Right lobe of liver (tissue), 4 donors: Measurements from ENCODE around the gene EXOC4.

Source experiments
- POLR2A ChIP-seq: fragments of 450-650 bp; IDR thresholded peaks from one replicate; pipeline ENCODE4 v1.6.1; 2017; ENCODE audit warnings: antibody characterized with exemption, mild to moderate bottlenecking
- TF ChIP-seq, protein P1 (sequence below), 4 donors: fragments of 200-600 bp in 3 of 4; fragments of 450-650 bp in 1 of 4; IDR thresholded peaks; one replicate each; pipeline versions ENCODE4 v1.5.1 to v1.8.0; 2016 to 2022; ENCODE audit warnings: antibody characterized with exemption in 4 of 4, mild to moderate bottlenecking in 2 of 4
- donor health status: DM: no; HTN: no; CAD: no.
- donor health status: DM: no; HTN: no; CAD: no.
- donor health status: DM: no; HTN: yes; CAD: no.

DNA sequence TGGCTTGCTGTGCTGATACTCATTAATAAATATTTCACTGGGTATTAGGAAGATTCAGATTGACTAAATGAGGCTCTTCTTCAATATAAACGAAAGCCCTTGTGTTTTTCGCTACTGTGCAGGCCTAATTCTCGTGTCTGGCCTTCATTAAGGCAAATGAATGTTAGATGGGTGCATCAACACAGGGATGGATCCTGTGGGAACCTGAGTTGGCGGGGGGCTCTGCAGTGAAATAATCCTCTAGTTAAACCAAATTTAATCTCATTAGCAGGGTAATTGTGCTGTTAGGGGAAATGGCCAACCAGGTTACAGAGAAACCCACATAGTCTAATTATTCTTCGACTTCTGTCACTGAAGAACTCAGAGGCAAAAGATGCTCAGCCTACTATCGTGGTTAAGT is 548.5 kb downstream of the EXOC4 start:
- no peak for TF ChIP-seq POLR2A
- TF ChIP-seq, protein P1, sequence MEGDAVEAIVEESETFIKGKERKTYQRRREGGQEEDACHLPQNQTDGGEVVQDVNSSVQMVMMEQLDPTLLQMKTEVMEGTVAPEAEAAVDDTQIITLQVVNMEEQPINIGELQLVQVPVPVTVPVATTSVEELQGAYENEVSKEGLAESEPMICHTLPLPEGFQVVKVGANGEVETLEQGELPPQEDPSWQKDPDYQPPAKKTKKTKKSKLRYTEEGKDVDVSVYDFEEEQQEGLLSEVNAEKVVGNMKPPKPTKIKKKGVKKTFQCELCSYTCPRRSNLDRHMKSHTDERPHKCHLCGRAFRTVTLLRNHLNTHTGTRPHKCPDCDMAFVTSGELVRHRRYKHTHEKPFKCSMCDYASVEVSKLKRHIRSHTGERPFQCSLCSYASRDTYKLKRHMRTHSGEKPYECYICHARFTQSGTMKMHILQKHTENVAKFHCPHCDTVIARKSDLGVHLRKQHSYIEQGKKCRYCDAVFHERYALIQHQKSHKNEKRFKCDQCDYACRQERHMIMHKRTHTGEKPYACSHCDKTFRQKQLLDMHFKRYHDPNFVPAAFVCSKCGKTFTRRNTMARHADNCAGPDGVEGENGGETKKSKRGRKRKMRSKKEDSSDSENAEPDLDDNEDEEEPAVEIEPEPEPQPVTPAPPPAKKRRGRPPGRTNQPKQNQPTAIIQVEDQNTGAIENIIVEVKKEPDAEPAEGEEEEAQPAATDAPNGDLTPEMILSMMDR (IDR thresholded peaks at IDR 0.05) = no peak
